ENCODE data around the gene MAP3K12. TPM values are rescaled to one million over a fixed set of nuclear protein-coding genes. Genes with fewer than 3 reads are reported as not detected.
"Not testable (repeated sequence)": the region's sequence is repeated elsewhere in the genome, so short reads cannot be mapped to it uniquely, and the experiment has no call there.

MAP3K12 gene
- total RNA-seq, 1 donor from 2014 or later = 4.8 TPM

DNA sequence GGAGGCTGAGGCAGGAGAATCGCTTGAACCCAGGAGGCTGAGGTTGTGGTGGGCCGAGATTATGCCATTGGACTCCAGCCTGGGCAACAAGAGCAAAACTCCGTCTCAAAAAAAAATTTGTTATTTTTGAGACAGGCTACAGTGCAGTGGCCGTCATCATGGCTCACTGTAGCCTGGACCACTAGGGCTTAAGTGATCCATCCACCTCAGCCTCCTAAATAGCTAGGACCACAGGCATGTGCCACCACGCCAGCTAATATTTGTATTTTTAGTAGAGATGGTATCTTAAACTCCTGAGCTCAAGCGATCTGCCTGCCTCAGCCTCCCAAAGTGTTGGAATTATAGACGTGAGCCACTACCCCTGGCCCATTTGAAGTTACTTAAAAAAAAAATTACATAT is 48.3 kb downstream of the MAP3K12 start:
- H3K9me3 ChIP-seq (replicated peaks) = no peaks in the 10 kb centered on the region
- H3K27ac ChIP-seq (replicated peaks) = no peak overlapping the region
- H3K4me3 ChIP-seq = no peak overlapping the region
- intact Hi-C loops (cut with micrococcal nuclease) = no loop called here
- DNase-seq = no peak
- no peaks in the 10 kb centered on the region for H3K27me3 ChIP-seq (ENCODE audit: low read depth)
- H3K36me3 ChIP-seq = peaks cover 32% of the 10 kb centered on the region
- TF ChIP-seq, protein P1, sequence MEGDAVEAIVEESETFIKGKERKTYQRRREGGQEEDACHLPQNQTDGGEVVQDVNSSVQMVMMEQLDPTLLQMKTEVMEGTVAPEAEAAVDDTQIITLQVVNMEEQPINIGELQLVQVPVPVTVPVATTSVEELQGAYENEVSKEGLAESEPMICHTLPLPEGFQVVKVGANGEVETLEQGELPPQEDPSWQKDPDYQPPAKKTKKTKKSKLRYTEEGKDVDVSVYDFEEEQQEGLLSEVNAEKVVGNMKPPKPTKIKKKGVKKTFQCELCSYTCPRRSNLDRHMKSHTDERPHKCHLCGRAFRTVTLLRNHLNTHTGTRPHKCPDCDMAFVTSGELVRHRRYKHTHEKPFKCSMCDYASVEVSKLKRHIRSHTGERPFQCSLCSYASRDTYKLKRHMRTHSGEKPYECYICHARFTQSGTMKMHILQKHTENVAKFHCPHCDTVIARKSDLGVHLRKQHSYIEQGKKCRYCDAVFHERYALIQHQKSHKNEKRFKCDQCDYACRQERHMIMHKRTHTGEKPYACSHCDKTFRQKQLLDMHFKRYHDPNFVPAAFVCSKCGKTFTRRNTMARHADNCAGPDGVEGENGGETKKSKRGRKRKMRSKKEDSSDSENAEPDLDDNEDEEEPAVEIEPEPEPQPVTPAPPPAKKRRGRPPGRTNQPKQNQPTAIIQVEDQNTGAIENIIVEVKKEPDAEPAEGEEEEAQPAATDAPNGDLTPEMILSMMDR (IDR thresholded peaks at IDR 0.05; ENCODE audit: borderline replicate concordance) = no peak
- H3K4me1 ChIP-seq = peaks cover 44% of the 10 kb centered on the region

DNA sequence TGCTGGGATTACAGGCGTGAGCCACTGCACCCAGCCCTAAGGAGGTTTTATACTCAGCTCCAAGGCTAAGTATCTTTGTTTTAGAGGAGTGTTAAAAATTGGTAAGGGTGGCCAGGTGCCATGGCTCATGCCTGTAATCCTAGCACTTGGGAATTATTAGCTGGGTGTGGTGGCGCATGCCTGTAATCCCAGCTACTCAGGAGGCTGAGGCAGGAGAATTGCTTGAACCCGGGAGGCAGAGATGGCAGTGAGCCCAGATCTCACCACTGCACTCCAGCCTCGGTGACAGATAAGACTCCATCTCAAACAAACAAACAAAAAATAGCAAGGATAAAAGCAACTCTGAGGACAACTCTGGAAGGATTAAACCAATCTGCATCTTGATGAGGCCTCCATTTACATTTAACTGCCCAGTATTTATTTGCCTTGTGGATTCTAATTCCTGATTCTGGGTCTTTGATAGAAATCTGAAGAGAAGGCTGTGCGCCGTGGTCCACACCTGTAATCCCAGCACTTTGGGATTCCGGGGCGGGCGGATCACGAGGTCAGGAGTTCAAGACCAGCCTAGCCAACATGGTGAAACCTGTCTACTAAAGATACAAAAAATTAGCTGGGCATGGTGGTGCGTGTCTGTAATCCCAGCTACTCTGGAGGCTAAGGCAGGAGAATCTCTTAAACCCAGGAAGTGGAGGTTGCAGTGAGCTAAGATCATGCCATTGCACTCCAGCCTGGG is 54.5 kb downstream of the MAP3K12 start:
- H3K36me3 ChIP-seq = peaks cover 37% of the 10 kb centered on the region
- H3K4me3 ChIP-seq; DNase-seq; H3K27ac ChIP-seq (replicated peaks); H3K27me3 ChIP-seq (ENCODE audit: low read depth); intact Hi-C loops (cut with micrococcal nuclease); H3K9me3 ChIP-seq (replicated peaks): not testable (repeated sequence)
- H3K4me1 ChIP-seq = peaks cover 34% of the 10 kb centered on the region

DNA sequence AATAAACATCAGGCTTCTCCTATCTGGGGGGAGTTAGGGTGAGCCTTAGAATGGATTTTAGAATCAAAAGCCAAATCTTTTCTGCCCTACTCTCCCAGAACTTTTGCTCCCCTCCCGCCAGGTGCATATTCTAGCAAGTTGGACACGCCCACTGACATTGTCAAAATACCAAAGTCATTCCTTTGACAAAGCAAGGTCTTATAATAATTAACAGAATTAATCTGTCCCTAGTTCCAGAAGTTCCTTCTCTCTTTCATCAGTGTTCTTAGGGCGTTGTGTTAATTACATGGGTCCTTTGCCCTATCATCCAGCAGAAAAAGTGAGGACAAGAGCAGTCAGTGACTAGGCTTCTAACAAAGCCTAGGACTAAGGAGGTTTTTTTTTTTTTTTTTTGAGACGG is 55.3 kb downstream of the MAP3K12 start:
- DNase-seq = no peak
- TF ChIP-seq, protein P1 (IDR thresholded peaks at IDR 0.05; ENCODE audit: borderline replicate concordance) = no peak
- no peak overlapping the region for H3K27ac ChIP-seq (replicated peaks)
- peaks cover 34% of the 10 kb centered on the region for H3K4me1 ChIP-seq
- no peaks in the 10 kb centered on the region for H3K27me3 ChIP-seq (ENCODE audit: low read depth)
- H3K36me3 ChIP-seq = peaks cover 37% of the 10 kb centered on the region
- no peaks in the 10 kb centered on the region for H3K9me3 ChIP-seq (replicated peaks)
- intact Hi-C loops (cut with micrococcal nuclease) = no loop called here
- H3K4me3 ChIP-seq = no peak overlapping the region

DNA sequence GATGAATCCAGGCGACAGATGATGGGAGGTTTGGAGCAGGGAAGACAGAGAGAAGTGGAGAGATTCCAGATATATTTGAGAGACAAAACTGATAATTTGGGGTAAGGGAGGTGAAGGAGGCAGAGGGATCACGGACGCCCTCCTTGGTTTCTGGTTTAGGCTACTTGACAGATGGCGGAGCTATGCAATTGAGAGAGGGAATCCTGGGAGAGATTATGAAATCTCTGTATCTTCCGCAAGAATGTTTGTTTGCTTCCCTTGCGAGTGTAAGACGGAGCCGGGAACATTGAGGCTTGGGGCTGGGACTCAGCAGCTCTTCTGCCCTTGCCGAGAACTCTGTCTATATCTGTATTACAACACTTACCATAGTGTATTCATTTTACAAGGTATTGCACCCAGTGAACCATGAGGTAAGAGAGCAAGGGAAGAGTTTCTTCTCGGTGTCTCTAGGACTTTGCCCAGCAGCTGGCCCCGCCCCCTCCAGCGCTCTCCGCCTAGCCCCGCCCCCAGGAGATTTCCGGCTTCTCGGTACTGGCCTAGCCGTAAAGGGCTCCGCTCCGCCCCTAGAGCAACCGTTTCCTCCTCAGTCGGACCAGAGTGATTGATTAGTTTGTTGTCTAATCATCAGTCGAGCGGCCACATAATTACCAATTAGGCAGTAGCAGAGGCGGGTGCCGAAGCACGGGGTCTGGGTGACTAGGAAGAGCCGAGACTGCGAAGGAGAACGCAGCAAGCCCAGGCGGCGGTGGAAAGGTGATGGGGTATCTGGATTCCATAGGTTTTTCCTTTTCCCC is 58.0 kb downstream of the MAP3K12 start, which contains the start of gene PRR13:
Gene PRR13 (plus strand): TSS at position 695 of the 794 bp plus-strand sequence. CDS start 981 bp downstream, outside the sequence.
- no peaks in the 10 kb centered on the region for H3K9me3 ChIP-seq (replicated peaks)
- intact Hi-C loops (cut with micrococcal nuclease) = no loop called here
- peaks cover 26% of the 10 kb centered on the region for H3K36me3 ChIP-seq
- peak within 1 kb of the TSS; percentile 76 for H3K4me3 ChIP-seq
- H3K27ac ChIP-seq (replicated peaks) = peak within 1 kb of the TSS; percentile 91
- H3K27me3 ChIP-seq (ENCODE audit: low read depth) = no peaks in the 10 kb centered on the region
- peak; percentile 99 for DNase-seq
- TF ChIP-seq, protein P1 (IDR thresholded peaks at IDR 0.05; ENCODE audit: borderline replicate concordance) = no peak
- H3K4me1 ChIP-seq = peaks cover 34% of the 10 kb centered on the region

DNA sequence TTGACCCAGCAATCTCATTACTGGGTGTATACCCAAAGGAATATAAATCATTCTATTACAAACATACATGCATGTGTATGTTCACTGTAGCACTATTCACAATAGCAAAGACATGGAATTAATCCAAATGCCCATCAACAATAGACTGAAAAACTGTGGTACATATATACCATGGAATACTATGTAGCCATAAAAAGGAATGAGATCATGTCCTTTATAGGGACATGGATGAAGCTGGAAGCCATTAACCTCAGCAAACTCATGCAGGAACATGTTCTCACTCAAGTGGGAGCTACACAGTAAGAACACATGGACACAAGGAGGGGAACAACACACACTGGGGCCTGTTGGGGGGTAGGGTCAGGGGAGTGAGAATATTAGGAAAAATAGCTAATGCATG is 59.7 kb downstream of the MAP3K12 start:
- H3K27ac ChIP-seq (replicated peaks); H3K9me3 ChIP-seq (replicated peaks); DNase-seq; H3K27me3 ChIP-seq (ENCODE audit: low read depth); intact Hi-C loops (cut with micrococcal nuclease); H3K4me3 ChIP-seq; H3K36me3 ChIP-seq: not testable (repeated sequence)
- peaks cover 30% of the 10 kb centered on the region for H3K4me1 ChIP-seq

DNA sequence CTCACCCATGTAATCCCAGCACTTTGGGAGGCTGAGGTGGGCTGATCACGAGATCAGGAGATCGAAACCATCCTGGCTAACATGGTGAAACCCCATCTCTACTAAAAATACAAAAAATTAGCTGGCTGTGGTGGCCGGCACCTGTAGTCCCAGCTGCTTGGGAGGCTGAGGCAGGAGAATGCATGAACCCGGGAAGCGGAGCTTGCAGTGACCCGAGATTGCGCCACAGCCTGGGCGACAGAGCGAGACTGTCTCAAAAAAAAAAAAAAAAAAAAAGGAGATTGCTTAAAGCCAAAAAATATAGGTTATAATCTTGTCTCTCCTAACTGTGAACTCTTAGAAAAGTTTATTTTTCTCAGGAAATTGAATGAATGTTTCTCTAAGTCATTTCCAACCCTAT is 63.9 kb downstream of the MAP3K12 start:
- H3K9me3 ChIP-seq (replicated peaks); H3K27me3 ChIP-seq (ENCODE audit: low read depth); intact Hi-C loops (cut with micrococcal nuclease); H3K27ac ChIP-seq (replicated peaks); H3K4me1 ChIP-seq; DNase-seq; H3K4me3 ChIP-seq; H3K36me3 ChIP-seq: not testable (repeated sequence)

DNA sequence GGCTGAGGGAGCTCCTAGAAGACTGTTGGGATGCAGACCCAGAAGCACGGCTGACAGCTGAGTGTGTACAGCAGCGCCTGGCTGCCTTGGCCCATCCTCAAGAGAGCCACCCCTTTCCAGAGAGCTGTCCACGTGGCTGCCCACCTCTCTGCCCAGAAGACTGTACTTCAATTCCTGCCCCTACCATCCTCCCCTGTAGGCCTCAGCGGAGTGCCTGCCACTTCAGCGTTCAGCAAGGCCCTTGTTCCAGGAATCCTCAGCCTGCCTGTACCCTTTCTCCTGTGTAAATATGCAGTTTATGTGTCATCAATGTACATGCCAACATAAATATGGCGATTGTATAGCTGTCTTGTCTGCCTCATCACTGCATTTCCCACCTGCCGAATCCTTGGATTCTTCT is 68.1 kb downstream of the MAP3K12 start:
- intact Hi-C loops (cut with micrococcal nuclease) = no loop called here
- Histone ChIP-seq H3K9me3 (replicated peaks) (no peaks in the 10 kb centered on the region), H3K27ac (replicated peaks) (no peak overlapping the region), H3K4me3 (no peak overlapping the region), H3K4me1 (no peaks in the 10 kb centered on the region), H3K27me3 (ENCODE audit: low read depth) (no peaks in the 10 kb centered on the region), H3K36me3 (no peaks in the 10 kb centered on the region)
- DNase-seq = no peak
- TF ChIP-seq, protein P1 (IDR thresholded peaks at IDR 0.05; ENCODE audit: borderline replicate concordance) = no peak
